HEK293T (cell line): ENCODE data around the gene LARP4B.

Experiments used
- CTCF ChIA-PET: fragments of 350-600 bp; formaldehyde crosslinking; extraction: SDS; loops from one replicate; lab custom pipeline; 2021; ENCODE audit warnings: antibody characterized with exemption, inconsistent platforms; lab: Yijun Ruan, JAX
- POLR2A ChIA-PET: fragments of 350-600 bp; formaldehyde crosslinking; extraction: SDS; loops from one replicate; lab custom pipeline; 2020; ENCODE audit warnings: antibody characterized with exemption, inconsistent platforms; lab: Yijun Ruan, JAX
- DNase-seq: peaks from one replicate; pipeline ENCODE4 v3.0.0; 2012; ENCODE audit warnings: mixed read lengths; ENCODE audit errors: extremely low spot score
- ARNT ChIP-seq: fragments of 450-650 bp; IDR thresholded peaks from 2 replicates; pipeline ENCODE4 v1.6.1; 2017; ENCODE audit warnings: mild to moderate bottlenecking
- BHLHE40 ChIP-seq: fragments of 450-650 bp; IDR thresholded peaks from 2 replicates; pipeline ENCODE4 v1.6.1; 2016; ENCODE audit warnings: mild to moderate bottlenecking, moderate library complexity, borderline replicate concordance
- CTBP1 ChIP-seq: fragments of 450-650 bp; IDR thresholded peaks from 2 replicates; pipeline ENCODE4 v1.6.1; 2016; ENCODE audit warnings: borderline replicate concordance
- ELF4 ChIP-seq: fragments of 450-650 bp; IDR thresholded peaks from 2 replicates; pipeline ENCODE4 v1.6.1; 2017; ENCODE audit warnings: antibody characterized with exemption
- FOXA1 ChIP-seq: fragments of 450-650 bp; IDR thresholded peaks from 2 replicates; pipeline ENCODE4 v1.6.1; 2016; ENCODE audit warnings: mild to moderate bottlenecking
- FOXK2 ChIP-seq: fragments of 450-650 bp; IDR thresholded peaks from 2 replicates; pipeline ENCODE4 v1.6.1; 2016; ENCODE audit warnings: mild to moderate bottlenecking
- FOXM1 ChIP-seq: fragments of 450-650 bp; IDR thresholded peaks from 2 replicates; pipeline ENCODE4 v1.6.1; 2017; ENCODE audit warnings: mild to moderate bottlenecking, borderline replicate concordance
- HDGF ChIP-seq: fragments of 450-650 bp; IDR thresholded peaks from 2 replicates; pipeline ENCODE4 v1.6.1; 2017; ENCODE audit warnings: antibody characterized with exemption, borderline replicate concordance
- L3MBTL2 ChIP-seq: fragments of 450-650 bp; conservative IDR thresholded peaks from 2 replicates; pipeline ENCODE4 v1.6.1; 2016; ENCODE audit warnings: mild to moderate bottlenecking
- LEF1 ChIP-seq: fragments of 450-650 bp; IDR thresholded peaks from 2 replicates; pipeline ENCODE4 v1.6.1; 2017; ENCODE audit warnings: mild to moderate bottlenecking, borderline replicate concordance
- NFRKB ChIP-seq: fragments of 450-650 bp; IDR thresholded peaks from 2 replicates; pipeline ENCODE4 v1.6.1; 2016; ENCODE audit warnings: mild to moderate bottlenecking, moderate library complexity
- PKNOX1 ChIP-seq: fragments of 450-650 bp; IDR thresholded peaks from 2 replicates; pipeline ENCODE4 v1.6.1; 2016
- SP1 ChIP-seq: fragments of 450-650 bp; IDR thresholded peaks from 2 replicates; pipeline ENCODE4 v1.6.1; 2017
- SUZ12 ChIP-seq: fragments of 450-650 bp; IDR thresholded peaks from 2 replicates; pipeline ENCODE4 v1.6.1; 2016; ENCODE audit warnings: mild to moderate bottlenecking
- TARDBP ChIP-seq: fragments of 450-650 bp; IDR thresholded peaks from 2 replicates; pipeline ENCODE4 v1.6.1; 2016
- ZNF384 ChIP-seq: fragments of 450-650 bp; IDR thresholded peaks from 2 replicates; pipeline ENCODE4 v1.6.1; 2016

Gene LARP4B

GRCh38 chr10:916716-917415 lies 14.6 kb downstream of the LARP4B start:
- CTCF ChIA-PET: no interaction called here
- no peak for DNase-seq
- TF ChIP-seq FOXA1 (no peak), SP1 (no peak), ZNF384 (no peak), FOXM1 (no peak), TARDBP (no peak), PKNOX1 (no peak), LEF1 (no peak)
- POLR2A ChIA-PET: no interaction called here

GRCh38 chr10:909831-910230 lies 21.7 kb downstream of the LARP4B start:
- ChIA-PET CTCF (no interaction called here), POLR2A (interaction anchor here (1.8 kb wide), 1 partner anchor 139 kb away, joined by 3 read pairs; the partner anchor contains the start of gene IDI1)
- DNase-seq: no peak
- TF ChIP-seq BHLHE40: no peak
- TF ChIP-seq TARDBP: no peak
- no peak for TF ChIP-seq FOXM1
- no peak for TF ChIP-seq CTBP1
- TF ChIP-seq ELF4: no peak
- TF ChIP-seq SUZ12: no peak
- no peak for TF ChIP-seq ZNF384
- TF ChIP-seq PKNOX1: no peak
- no peak for TF ChIP-seq HDGF
- TF ChIP-seq NFRKB: no peak
- TF ChIP-seq LEF1: no peak
- TF ChIP-seq SP1: no peak
- no peak for TF ChIP-seq ARNT
- no peak for TF ChIP-seq FOXA1
- no peak for TF ChIP-seq L3MBTL2
- no peak for TF ChIP-seq FOXK2

- CTCF ChIA-PET: no interaction called here
- no peak for DNase-seq
- POLR2A ChIA-PET: no interaction called here
- TF ChIP-seq LEF1 (no peak), PKNOX1 (no peak)
Observed at GRCh38 chr10:905972-906371, 25.5 kb downstream of the LARP4B start.

GRCh38 chr10:905503-905902 lies 26.0 kb downstream of the LARP4B start:
- DNase-seq: no peak
- no peak for TF ChIP-seq NFRKB
- TF ChIP-seq FOXA1: no peak
- no peak for TF ChIP-seq ZNF384
- no peak for TF ChIP-seq SP1
- no peak for TF ChIP-seq HDGF
- no peak for TF ChIP-seq ARNT
- no peak for TF ChIP-seq TARDBP
- no peak for TF ChIP-seq CTBP1
- TF ChIP-seq SUZ12: no peak
- TF ChIP-seq FOXK2: no peak
- no peak for TF ChIP-seq PKNOX1
- ChIA-PET POLR2A (no interaction called here), CTCF (interaction anchor here (1.0 kb wide), 1 partner anchor 9 kb away, joined by 6 read pairs; no protein-coding TSS in a partner anchor)

GRCh38 chr10:904403-904802 lies 27.1 kb downstream of the LARP4B start:
- ChIA-PET POLR2A (no interaction called here), CTCF (no interaction called here)
- TF ChIP-seq NFRKB (no peak), HDGF (no peak), ZNF384 (no peak), LEF1 (no peak)
- DNase-seq: no peak

GRCh38 chr10:898141-898540 lies 33.4 kb downstream of the LARP4B start:
- ChIA-PET CTCF (no interaction called here), POLR2A (no interaction called here)
- no peak for DNase-seq
- TF ChIP-seq FOXM1: no peak

- ChIA-PET CTCF (interaction anchor here (1.0 kb wide), 1 partner anchor 8 kb away, joined by 6 read pairs; no protein-coding TSS in a partner anchor), POLR2A (interaction anchor here (0.8 kb wide), 1 partner anchor 152 kb away, joined by 4 read pairs; the partner anchor contains the start of gene IDI1)
- TF ChIP-seq PKNOX1 (no peak), CTBP1 (no peak), NFRKB (no peak)
- DNase-seq: no peak
Observed at GRCh38 chr10:896982-897381, 34.5 kb downstream of the LARP4B start.
